GM19452 (cell line): ENCODE data around the gene AKNA.

Experiments
- ATAC-seq: cut with Tn5 transposase; IDR thresholded peaks from one replicate; pipeline ENCODE4 v1.9.1; 2021; ENCODE audit not compliant: unreplicated experiment

The AKNA gene

GRCh38 chr9:114288193-114289091, 99.3 kb downstream of the AKNA start:
- ATAC-seq: no peak

- no peak for ATAC-seq
Observed at GRCh38 chr9:114287763-114288192, 100.0 kb downstream of the AKNA start.

DNA sequence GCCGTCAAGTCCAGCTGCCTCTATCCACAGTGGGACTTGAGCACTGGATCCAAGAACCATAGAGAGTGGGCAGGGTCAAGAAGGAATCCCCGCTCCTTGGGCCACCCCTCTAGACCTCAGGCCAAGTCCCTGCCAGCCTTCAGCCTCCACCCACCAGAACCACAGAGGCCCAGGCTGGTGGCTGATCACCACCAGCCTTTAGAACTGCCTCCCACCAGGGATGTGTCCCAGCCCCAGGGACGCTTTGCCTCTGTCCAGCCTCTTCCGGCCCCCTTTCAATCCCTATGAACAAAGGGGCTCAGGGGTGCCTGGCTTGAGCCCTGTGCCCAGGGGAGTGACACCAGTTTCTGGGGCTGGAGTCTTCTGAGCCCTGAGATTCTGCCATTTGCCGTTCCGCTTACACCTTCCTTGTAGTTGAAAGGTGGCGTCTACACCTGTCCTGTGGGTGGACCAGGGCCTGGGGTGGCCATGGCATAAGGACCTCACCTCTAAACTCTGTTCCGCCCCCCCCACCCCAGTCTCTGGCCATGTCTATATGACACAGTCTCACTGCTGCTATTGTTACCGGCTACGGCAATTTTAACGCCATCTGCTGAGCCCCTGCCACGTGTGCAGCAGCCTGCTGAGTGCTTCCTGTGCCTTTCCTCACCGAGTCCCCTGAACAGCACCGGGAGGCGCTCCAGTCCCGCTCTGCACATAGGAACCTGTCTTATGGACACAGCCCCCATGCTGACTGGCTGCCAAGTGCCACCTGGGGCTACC, 100.6 kb downstream of the AKNA start:
- ATAC-seq: no peak

DNA sequence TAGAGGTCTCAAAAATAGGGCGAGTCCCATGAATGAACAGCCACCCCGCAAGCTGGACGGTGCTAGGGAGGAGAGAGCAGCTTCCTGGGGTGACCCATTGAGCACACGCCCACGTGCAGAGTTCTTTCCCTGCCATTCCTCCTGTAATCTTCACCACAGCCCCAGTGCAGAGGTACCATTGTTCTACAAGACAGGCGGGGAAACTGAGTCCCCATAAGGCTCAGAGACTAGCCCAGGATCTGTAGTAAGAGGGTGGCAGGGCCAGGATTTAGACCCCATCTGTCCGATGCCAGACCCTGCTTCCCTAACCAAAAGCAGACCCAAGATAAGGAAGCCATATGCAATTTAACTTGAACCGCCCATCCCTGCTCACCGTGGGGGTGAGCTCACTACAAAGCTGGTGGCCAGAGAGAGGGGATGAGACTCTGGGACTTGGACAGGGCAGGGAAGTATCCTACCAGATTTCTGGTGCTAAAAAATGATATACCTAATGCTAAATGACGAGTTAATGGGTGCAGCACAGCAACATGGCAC, 101.6 kb downstream of the AKNA start:
- ATAC-seq: no peak

DNA sequence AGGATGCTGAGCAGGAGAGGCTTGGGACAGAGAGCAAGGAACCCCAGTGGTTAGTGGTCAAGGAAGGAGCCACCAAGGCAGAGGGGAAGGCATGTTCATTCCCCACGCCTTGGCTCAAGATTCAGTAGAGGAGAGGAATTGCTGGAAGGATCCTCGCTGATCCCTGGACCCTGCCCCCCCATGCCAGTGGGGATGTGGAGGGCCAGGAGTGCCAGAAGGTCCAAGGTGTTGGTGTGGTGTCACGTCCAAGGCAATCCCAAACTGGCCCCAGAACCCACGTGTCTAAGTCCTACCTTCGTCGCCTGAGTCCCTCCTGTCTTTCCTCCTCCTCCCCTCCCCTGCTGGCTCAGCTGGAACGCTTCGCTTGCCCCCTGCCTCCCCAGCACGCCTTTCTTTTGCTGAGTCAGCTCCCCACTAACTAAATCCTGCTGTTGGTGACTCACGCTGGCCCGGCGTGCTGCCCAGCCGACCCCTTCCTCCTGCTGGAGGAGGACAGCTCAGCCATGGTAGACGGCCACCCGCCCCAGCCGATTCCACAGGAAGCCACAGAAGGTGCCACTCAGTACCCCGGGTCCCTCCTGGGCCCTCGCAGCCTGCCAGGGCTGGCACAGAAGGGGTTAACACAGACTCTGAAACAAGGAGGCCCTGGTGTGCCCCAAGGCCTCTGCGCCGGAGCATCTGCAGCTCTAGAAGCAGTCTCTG, 102.5 kb downstream of the AKNA start:
- no peak for ATAC-seq

- ATAC-seq: no peak
Observed at GRCh38 chr9:114284316-114285060, 103.3 kb downstream of the AKNA start.
